ENCODE data around the gene RNF123.

GRCh38 chr3:49719214-49719884 is 30.0 kb downstream of the RNF123 start, which contains the start of gene AMIGO3:
- TF ChIP-seq REST (IDR thresholded peaks at IDR 0.05; ENCODE audit: insufficient read depth in 1 of 2, low read depth in 2 of 2, low read length in 1 of 2) (no peak), CTCF (IDR thresholded peaks at IDR 0.05) (no peak; the same call in 1 of the 2 replicates), POLR2AphosphoS5 (IDR thresholded peaks at IDR 0.05; ENCODE audit: low read depth, low read length) (peak; percentile 58; the same call in 1 of the 2 replicates)

Data from Panc1 (cell line).